AG08396 (cell line): ENCODE measurements around the gene ISG15.
A peak's percentile ranks its signal among the peaks of the same experiment; 100 is the strongest.
"Not testable (repeated sequence)": the region's sequence is repeated elsewhere in the genome, so short reads cannot be mapped to it uniquely, and the experiment has no call there.

ENCODE experiments used
- DNase-seq: peaks from one replicate; pipeline ENCODE4 v3.0.0; 2012; ENCODE audit warnings: low spot score, mixed read lengths

Gene ISG15

DNA sequence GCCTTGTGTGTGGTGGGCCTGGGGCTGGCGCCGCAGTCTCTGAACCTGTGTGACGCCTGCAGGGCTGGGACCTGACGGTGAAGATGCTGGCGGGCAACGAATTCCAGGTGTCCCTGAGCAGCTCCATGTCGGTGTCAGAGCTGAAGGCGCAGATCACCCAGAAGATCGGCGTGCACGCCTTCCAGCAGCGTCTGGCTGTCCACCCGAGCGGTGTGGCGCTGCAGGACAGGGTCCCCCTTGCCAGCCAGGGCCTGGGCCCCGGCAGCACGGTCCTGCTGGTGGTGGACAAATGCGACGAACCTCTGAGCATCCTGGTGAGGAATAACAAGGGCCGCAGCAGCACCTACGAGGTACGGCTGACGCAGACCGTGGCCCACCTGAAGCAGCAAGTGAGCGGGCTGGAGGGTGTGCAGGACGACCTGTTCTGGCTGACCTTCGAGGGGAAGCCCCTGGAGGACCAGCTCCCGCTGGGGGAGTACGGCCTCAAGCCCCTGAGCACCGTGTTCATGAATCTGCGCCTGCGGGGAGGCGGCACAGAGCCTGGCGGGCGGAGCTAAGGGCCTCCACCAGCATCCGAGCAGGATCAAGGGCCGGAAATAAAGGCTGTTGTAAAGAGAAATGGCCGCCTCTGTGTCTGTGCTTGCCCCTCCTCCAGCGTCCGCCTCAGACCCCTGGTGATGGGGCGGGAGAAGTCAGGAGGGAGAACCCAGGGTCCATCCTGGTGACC lies 788 bp downstream of the ISG15 start:
- no peak for DNase-seq

DNA sequence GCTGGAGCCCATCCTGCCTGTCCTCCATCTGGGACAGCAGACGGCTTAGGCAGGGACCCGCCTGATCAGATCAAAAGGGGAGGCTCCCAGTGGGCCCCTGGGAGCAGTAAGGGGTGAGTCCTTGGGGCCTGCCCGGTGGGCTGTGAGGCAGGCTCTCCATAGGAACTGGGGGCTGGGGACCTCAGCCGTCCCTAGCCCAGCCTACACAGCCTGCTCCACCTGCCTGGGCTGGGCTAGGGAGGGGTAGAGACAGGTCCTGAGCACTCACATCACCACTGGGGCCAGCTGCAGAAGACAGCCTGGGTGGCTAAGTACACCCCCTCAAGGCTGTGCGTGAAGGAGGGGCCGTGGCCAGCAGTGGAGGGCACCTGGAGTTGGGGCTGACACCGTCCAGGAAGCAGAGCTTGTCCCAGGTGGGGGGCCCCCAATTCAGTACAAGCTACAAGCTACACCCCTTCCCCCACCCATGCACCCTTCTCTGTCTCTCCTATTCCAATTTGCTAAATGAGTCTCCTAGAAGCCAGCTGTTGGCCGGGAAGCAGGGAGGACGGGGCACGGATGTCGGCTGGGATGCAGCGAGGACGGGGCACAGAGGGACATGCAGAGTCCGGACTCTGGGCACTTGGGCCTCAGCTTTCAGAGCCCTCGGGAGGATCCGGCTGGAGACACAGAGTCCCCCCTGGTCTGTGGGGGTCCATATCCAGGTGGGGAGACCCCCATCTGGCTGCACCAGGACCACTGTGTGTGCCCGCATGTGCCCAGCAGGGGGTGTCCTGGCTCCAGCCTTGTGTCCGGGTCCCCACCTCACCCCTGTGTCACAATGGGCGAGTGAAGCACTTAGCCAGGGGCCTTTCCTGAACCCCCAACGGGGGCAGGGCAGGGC lies 1.7 kb downstream of the ISG15 start:
- DNase-seq: no peak

DNA sequence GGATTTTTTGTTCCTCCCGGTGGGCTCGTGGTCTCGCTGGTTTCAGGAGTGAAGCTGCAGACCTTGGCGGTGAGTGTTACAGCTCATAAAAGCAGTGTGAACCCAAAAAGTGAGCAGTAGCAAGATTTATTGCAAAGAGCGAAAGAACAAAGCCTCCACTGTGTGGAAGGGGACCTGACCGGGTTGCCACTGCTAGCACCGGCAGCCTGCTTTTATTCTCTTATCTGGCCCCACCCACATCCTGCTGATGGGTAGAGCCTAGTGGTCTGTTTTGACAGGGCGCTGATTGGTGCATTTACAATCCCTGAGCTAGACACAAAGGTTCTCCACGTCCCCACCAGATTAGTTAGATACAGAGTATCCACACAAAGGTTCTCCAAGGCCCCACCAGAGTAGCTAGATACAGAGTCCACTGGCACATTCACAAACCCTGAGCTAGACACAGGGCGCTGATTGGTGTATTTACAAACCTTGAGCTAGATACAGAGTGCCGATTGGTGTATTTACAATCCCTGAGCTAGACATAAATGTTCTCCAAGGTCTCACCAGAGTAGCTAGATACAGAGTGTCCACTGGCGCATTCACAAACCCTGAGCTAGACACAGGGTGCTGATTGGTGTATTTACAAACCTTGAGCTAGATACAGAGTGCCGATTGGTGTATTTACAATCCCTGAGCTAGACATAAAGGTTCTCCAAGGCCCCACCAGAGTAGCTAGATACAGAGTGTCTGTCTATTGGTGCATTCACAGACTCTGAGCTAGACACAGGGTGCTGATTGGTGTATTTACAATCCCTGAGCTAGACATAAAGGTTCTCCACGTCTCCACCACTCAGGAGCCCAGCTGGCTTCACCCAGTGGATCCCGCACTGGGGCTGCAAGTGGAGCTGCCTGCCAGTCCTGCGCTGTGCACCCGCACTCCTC lies 4.4 kb downstream of the ISG15 start:
- not testable (repeated sequence) for DNase-seq

DNA sequence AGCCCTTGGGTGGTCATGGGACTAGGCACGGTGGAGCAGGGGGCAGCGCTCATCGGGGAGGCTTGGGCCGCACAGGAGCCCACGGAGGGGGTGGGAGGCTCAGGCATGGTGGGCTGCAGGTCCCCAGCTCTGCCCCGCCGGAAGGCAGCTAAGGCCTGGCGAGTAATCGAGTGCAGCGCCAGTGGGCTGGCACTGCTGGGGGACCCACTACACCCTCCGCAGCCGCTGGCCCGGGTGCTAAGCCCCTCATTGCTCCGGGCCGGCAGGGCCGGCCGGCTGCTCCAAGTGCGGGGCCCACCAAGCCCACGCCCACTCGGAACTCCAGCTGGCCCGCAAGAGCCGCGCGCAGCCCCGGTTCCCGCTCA lies 5.0 kb downstream of the ISG15 start:
- DNase-seq: not testable (repeated sequence)

DNA sequence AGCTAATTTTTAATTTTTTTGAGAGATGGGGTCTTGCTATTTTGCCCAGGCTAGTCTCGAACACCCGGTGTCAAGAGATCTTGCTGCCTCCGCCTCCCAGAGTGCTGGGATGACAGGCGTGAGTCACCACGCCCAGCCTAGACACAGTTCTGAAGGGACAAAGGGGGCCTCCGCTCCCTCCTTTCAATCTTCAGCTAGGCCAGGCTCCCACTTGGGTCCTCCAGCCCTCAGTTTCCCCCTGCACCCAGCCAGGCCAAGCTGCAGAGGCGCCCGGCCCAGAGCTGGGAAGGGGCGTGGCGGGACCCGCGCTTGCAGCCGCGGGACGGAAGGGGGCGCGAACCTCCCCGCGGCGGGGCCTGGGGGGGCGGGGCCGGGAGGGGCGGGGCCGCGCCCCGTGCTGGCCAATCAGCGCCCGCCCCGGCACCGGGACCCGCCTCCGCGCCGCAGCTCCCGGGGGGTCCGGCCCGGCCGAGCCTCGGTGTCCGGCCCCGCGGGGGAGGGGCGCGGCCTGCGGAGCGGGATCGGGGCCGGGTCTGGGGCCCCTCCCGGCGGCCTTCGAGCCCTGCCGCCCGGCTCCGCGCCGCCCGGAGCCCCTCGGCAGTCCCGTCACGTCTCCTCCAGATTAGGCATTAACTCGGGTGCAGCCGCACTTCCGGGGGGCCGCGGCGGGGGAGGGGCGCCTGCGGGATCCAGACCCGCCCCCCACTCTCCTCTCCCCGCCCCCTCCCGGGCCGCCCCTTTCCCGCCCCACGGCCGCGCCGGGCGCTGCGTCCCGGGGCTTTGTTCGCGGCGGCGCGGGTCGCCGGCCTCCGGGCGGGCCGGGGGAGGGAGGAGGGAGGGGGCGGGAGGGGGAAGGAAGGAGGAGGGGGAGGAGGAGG lies 6.1 kb downstream of the ISG15 start:
- peak; percentile 98 for DNase-seq

DNA sequence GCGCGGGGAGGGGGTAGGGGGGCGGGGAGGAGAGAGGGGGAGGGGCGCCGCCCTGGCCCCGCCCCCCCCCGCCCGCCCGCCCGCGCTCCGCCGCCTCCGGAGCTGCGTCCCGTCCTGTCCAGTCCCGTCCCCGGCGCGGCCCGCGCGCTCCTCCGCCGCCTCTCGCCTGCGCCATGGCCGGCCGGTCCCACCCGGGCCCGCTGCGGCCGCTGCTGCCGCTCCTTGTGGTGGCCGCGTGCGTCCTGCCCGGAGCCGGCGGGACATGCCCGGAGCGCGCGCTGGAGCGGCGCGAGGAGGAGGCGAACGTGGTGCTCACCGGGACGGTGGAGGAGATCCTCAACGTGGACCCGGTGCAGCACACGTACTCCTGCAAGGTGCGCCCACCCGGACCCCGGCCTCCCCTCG lies 6.7 kb downstream of the ISG15 start, which contains the start of gene AGRN:
Gene AGRN, plus strand, starts transcription at position 121 of the 405 bp plus-strand sequence. Its CDS starts 53 bp downstream, at position 174.
- DNase-seq: no peak

DNA sequence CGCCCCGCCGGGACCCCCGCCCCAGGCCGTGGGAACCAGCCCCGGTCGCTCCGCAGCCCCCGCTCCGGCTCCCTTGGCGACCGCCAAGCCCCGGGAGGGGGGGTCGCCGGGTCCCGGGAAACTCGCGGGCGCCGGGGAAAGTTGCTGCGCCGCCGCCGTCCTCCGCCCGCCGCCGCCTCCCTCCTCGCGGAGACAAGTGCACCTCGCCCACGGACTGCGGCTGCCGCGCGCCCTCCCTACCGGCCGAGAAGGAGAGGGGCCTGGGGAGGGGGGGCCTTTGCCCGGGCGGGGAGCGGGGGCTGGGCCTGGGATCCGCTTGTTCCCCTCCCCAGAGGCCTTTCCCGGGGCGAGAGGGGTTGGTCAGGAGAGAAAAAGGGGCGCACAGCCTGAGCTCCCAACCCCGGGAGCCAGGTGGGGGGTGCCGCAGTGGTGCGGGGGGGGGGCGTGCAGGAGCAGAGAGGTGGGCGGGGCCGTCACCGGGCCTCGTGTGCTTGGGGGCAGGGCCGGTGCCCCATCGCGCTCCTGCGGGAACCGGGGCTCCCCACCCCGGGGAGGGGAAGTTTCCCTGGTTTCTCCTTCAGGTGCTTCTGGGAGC lies 7.2 kb downstream of the ISG15 start:
- DNase-seq: peak; percentile 51

DNA sequence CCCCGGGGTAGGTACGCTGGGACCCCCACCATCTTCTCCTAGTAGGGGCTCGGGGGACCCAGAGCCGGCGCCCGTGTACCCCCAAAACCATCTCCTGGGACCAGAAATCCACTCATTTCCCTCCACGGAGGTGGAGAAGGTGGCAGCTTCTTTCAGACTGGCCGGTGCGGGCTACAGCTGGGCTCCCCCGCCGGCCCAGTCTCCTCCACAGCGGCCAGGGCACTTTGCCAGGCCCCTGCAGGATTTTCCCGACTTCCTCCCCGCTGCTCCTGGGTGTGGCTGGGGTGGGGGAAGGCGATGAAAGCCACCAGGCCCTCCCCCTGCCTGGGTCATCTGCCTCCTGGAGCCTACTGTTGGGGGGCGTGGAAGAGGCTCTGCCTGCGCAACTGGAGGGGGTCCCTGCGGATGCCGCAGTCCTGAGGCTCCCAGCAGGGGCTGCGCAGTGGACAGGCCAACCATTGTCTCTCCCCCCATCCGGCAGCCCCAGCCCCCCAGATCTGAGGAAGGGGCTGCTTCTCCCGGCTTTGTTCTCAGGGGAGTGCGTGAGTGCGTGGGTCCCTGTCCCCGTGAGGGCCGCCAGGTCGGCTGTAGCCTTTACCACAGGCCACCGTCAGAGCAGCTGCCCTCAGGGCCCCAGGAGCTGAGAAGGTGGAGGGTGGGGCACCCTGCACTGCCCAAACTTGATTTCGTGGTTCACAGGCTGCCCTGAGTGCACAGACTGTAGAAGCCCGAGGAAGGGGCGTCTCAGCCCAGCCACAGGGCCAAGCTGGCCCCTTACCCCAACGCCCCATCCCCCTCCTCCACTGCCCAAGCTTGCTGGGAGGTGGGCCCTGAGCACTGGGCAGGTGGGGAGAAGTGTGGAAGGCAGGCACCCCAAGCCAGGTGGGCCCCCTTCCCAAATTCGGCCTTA lies 8.0 kb downstream of the ISG15 start:
- DNase-seq: peak; percentile 84

DNA sequence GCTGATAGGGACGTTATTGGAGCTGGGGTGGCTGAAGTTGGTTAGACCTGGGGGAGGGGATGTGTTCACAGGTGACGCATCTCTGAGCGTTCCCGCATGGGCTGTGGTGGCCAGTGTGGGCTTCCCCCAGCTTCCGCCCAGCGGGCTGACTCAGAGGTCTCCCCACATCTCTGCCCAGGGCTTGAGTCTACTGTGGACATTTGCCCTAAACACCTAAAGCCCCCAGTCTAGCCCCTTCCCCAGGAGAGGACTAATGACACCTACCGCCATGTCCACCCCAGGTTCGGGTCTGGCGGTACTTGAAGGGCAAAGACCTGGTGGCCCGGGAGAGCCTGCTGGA lies 8.6 kb downstream of the ISG15 start:
- no peak for DNase-seq

DNA sequence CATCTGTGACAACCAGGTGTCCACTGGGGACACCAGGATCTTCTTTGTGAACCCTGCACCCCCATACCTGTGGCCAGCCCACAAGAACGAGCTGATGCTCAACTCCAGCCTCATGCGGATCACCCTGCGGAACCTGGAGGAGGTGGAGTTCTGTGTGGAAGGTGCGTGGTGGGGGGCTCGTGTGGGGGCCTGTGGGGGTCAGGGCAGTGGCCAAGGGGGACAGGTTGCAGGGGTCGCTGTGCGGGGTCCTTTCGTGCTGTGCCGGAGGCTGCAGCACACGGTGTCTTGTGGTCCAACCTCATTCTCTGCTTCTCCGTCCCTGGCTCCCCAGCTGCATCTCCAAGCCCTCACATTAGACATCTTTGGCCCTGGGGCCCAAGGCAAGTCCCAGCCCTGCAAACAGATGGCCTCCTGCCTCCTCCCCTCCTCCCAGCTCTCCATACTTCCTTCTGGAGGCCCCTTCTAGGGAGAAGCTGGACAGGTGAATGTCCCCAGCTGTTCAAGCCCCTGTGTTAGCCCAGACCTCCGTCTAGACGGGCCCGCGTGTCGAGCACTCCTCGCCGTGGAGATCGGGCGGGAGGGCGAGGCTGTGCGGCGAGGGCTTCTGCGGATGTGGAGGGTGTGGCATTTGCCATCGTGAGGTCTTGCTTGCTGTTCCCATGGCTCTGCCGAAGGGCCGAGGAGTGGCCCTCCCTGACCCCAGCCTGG lies 9.2 kb downstream of the ISG15 start:
- DNase-seq: no peak

DNA sequence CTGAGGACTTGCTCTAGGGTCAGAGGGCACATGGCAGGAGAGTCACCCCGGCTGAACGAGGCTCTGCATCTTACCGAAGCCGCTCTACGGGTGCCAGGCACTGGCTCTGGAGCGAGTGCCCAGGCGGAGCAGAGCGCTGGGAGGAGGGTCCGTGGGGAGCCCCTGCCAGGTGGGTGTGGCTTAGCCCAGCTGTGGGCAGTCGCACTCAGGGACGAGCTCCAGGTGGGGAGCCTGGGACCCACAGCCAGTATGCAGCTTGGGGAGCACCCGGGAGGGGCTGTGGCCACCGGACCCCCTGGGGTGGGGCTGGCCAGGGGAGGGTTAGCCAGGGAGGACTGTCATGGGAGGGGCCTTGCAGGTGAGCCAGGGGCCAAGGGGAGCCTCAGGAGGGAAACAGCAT lies 10.4 kb downstream of the ISG15 start:
- DNase-seq: no peak

DNA sequence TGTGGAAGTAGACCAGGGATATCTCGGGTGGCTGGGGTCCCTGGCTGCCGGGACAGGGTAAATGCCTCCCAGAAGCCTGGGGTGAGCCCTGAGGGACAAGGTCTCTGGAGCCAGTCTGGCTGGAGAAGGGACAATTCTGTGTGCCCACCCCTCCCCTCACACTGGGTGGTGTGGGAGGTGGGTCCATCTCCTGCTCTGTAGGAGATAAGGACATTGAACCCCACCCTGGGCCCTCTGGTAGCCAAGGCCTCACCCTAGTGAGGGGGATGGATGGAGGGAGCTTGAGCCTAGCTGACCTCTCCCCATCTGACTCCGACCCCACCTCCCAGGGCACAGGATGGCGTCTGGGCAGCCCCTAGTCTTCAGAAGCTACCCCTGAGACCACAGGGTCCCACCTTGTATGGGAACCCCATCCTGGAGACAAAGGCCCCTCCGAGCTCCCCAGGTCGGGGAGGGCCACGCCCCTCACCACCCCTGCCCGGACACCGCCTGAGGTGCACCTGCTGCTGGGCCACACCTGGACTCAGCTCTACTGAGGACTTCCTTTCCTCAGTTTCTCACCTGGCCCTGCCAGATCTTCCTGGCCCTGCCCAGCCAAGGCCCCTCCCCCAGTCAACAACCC lies 11.0 kb downstream of the ISG15 start:
- no peak for DNase-seq

DNA sequence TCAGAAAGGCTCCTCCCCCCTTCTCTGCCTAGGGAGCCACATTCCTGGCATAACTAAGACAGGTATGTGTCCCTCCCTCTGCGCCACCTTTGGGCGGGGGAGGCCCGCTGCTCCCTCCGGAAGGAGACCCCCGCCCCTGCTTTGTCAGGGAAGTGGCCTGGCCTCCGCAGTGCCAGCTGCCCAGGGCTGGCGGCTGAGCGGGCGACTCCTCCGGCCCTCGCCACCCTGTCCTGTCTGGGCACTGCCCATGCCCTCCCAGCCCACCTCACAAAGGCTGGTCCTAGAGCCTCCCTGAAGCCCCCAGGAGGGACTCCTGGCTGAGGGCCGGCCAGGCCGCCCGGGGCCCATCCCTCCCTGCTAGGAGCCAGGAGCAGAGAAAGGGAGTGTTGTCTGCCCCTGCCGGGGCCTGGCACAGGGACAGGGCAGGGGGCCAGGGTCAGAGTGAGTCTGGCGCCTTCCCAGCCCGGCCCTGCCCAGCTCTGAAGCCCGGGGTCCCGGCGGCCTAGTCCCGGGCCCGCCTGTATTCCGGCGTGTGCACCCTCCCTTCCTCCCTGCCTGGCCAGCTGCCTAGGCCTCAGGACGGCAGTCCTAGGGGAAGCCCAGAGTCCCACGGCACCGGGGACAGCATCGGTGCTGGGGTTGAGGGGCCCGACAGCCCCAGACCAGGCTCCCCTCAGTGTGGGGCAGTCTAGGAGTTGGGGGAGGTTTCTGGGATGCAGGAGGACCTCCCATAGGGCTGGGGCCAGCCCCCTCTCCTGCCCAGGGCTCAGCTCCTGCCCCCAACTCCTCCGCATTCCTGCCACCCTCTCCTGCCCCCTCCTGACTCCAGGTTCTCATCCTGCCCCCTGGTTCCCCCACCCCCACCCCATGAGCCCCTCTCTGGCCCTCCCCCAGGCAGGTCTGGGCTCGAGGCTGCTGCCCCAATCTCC lies 11.7 kb downstream of the ISG15 start:
- DNase-seq: no peak

DNA sequence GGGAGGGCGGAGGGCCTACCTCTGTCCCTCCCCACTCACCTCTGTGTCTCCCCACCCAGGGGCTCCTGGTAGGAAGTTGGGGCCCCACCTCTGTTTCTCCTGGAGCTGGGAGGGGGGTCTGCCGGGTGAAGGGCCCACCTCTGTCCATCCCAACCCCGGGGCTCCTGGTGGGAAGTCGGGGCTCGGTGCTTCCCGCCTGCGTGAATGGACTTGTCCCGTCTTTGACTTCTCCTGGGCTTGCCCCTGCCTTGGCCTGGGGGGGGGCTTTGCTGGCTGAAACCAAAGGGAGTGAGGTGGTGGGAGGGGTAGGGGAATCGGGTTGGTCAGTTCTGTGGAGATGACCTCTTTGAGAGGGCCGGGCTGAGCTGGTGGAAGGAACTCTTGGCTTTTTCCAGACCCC lies 12.4 kb downstream of the ISG15 start:
- no peak for DNase-seq

DNA sequence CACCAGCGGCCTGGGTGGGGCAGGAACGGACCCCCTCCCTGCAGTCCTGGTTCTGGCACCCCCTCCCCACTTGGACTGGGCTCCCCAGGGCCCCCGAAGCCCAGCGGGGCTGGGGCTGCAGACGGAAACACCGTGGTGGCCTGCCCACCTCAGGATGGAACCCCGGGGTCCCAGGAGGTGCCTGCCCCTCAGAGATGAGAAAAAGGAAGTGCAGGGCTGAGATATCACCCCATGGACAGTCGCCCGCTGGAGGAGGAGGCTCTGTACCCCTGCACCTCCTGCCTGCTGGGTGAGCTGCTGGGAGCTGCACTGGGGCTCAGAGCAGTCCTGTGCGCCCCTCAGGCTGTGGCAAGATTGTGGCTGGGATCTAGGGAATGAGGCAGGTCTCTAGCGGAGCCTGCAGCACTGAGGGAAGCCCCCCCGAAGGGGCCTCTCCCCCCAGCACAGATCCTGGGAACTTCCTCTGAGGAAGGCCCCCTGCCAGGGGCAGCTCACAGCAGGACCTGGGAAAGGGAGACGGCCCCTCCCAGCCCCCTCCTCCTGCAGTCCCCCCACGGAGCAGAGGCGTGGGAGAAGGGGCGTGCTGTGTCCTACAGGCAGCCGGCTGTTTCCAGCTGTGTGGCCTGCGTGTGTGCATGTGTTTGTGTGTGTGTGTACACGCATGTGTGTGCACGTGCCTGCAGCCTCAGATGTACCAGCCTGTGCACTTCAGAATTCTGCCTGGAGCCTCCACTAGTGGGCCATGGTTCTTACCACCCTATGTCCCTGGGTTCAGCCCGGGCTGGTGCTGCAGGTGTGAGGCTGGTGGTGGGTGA lies 13.5 kb downstream of the ISG15 start:
- DNase-seq: no peak

DNA sequence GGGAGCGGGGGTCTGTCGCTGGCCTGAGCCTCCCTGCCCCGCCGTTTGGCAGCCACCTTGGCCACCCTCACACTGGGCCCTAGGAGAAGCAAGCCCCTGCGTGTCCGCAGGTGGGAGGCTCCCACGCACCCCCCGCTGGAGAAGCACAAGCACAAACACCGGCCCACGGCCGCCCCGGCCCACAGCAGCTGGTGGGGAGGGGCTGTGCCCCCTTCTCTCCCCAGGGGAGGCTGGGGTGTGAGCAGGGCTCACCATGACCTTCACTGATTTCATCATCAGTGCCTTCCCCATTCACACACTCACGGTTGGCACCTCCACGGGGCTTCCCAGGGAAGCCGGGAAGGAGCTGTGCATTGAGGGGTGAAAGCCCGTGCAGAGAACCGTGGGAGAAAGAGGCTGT lies 14.5 kb downstream of the ISG15 start:
- no peak for DNase-seq
